Hepatocyte (in vitro differentiated cells): Measurements from ENCODE around the gene PPP2R3A.
"Not testable (repeated sequence)": the region's sequence is repeated elsewhere in the genome, so short reads cannot be mapped to it uniquely, and the experiment has no call there.

Experiments used
- EZH2 ChIP-seq: fragments of 200-600 bp; sonication (generic); IDR thresholded peaks from 2 replicates; pipeline ENCODE4 v1.6.1; 2016; ENCODE audit warnings: antibody characterized with exemption, mild to moderate bottlenecking, borderline replicate concordance
- EZH2phosphoT487 ChIP-seq: fragments of 200-600 bp; sonication (generic); IDR thresholded peaks from one replicate; pipeline ENCODE4 v1.6.1; 2018; ENCODE audit warnings: antibody characterized with exemption, mild to moderate bottlenecking, low read depth, moderate library complexity; ENCODE audit not compliant: unreplicated experiment, severe bottlenecking
- TF ChIP-seq, protein P1 (sequence below): fragments of 200-600 bp; sonication (generic); IDR thresholded peaks from 2 replicates; pipeline ENCODE4 v1.5.1; 2016; ENCODE audit warnings: antibody characterized with exemption, mild to moderate bottlenecking; ENCODE audit not compliant: poor library complexity

DNA sequence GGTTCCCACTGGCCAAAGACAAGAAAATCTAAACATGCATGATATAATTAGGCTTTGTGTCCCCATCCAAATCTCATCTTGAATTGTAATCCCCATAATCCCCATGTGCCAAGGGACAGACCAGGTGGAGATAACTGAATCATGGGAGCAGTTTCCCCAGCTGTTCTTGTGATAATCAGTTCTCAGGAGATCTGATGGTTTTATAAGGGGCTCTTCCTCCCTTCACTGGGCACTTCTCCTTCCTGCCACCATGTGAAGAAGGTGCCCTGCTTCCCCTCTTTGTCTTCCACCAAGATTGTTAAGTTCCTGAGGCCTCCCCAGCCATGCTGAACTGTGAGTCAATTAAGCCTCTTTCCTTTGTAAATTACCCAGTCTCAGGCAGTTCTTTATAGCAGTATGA is 198.1 kb downstream of the PPP2R3A start:
- TF ChIP-seq, protein P1, sequence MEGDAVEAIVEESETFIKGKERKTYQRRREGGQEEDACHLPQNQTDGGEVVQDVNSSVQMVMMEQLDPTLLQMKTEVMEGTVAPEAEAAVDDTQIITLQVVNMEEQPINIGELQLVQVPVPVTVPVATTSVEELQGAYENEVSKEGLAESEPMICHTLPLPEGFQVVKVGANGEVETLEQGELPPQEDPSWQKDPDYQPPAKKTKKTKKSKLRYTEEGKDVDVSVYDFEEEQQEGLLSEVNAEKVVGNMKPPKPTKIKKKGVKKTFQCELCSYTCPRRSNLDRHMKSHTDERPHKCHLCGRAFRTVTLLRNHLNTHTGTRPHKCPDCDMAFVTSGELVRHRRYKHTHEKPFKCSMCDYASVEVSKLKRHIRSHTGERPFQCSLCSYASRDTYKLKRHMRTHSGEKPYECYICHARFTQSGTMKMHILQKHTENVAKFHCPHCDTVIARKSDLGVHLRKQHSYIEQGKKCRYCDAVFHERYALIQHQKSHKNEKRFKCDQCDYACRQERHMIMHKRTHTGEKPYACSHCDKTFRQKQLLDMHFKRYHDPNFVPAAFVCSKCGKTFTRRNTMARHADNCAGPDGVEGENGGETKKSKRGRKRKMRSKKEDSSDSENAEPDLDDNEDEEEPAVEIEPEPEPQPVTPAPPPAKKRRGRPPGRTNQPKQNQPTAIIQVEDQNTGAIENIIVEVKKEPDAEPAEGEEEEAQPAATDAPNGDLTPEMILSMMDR = not testable (repeated sequence)
- TF ChIP-seq EZH2phosphoT487, EZH2: not testable (repeated sequence)
